HG03064 (cell line): ENCODE results near the gene KIF16B.
A peak's percentile ranks its signal among the peaks of the same experiment; 100 is the strongest.
"Not testable (repeated sequence)": the region's sequence is repeated elsewhere in the genome, so short reads cannot be mapped to it uniquely, and the experiment has no call there.

Experiments used
- ATAC-seq: cut with Tn5 transposase; IDR thresholded peaks from one replicate; pipeline ENCODE4 v1.9.1; 2021; ENCODE audit warnings: low read depth; ENCODE audit not compliant: unreplicated experiment

Gene KIF16B

GRCh38 chr20:16528078-16528477, 45.2 kb downstream of the KIF16B start:
- no peak for ATAC-seq

DNA sequence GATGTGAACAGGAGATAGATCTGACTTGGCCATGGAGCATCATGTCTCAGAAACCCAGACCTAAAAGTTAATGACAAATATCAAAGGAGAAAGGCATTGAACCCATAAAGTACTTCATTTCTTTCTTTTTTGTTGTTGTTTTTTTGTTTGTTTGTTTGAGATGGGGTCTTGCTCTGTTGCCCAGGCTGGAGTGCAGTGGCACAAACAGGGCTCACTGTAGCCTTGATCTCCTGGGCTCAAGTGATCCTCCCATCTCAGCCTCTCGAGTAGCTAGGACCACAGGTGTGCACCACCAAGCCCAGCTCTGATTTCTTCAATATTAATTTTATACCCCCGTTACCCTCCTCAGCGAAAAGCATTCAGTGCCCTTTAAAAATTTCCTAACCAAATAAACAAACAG, 45.8 kb downstream of the KIF16B start:
- ATAC-seq, result no peak

- ATAC-seq, result no peak
Observed at GRCh38 chr20:16526433-16527380, 46.5 kb downstream of the KIF16B start.

DNA sequence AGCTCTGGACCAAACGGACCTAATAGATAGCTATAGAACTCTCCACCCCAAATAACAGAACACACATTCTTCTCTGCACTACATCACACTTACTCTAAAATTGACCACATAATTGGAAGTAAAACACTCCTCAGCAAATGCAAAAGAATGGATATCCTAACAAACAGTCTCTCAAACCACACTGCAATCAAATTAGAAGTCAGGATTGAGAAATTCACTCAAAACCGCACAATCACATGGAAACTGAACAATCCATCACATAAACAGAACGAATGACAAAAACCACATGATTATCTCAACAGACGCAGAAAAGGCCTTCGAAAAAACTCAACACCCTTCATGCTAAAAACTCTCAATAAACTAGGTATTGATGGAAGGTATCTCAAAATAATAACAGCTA, 50.6 kb downstream of the KIF16B start:
- not testable (repeated sequence) for ATAC-seq

GRCh38 chr20:16520154-16520553, 53.1 kb downstream of the KIF16B start:
- no peak for ATAC-seq

- not testable (repeated sequence) for ATAC-seq
Observed at GRCh38 chr20:16519673-16520072, 53.6 kb downstream of the KIF16B start.

DNA sequence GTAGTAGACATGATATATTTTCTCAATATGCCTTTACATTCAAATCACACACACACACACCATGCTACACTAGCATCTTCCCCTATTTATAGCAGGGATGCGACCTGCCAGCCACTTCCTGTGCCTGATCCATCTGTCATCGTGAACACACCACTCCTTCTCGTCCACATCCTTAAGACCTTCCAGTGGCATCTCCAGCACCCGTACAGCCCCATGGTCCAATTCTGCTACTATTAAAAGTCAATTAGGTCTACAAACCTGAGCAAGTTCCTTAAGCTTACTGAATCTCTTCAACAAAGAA, 54.5 kb downstream of the KIF16B start:
- ATAC-seq, result no peak

- no peak for ATAC-seq
Observed at GRCh38 chr20:16517946-16518783, 55.1 kb downstream of the KIF16B start.

DNA sequence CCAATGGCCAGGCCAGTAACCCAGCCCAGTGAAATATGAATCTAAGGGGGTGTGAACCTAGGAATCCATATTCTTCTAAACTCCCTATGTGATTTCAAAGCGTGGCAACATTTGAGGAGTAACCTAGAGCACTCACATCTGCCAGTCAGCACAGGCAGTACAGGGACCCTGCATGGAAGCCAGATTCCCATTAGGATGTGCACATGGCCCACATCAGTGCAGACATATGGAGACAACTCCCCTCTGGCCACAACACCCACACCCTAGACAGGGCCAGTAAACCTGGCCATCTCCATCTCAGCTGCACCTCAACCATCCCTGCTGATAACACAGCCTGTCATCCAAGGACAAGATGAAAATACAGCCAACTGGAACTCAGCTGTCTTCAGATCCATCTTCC, 56.5 kb downstream of the KIF16B start:
- ATAC-seq, result no peak

GRCh38 chr20:16515046-16515445, 58.2 kb downstream of the KIF16B start:
- no peak for ATAC-seq

- no peak for ATAC-seq
Observed at GRCh38 chr20:16514140-16514539, 59.1 kb downstream of the KIF16B start.

DNA sequence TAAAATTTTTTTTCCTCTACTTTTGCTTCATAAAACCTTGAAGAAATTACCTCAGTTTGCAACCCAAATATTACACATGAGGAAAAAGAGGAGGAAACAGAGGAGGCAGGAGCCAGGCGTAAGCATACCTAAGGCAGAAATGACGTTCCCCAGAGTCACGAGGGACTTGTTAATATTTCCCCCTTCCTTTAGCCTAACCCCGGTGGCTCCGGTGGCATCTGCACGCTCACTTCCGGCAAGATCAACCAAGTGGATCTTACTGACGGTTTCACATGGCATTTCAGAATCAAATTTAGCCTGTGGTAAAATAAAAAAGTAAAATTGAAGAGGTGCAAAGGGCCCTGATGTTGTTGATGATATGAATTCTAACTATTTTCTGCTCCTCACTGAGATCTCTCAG, 67.4 kb downstream of the KIF16B start:
- ATAC-seq, result peak; percentile 69

GRCh38 chr20:16501301-16501700, 71.9 kb downstream of the KIF16B start:
- no peak for ATAC-seq

GRCh38 chr20:16500197-16500596, 73.1 kb downstream of the KIF16B start:
- no peak for ATAC-seq

DNA sequence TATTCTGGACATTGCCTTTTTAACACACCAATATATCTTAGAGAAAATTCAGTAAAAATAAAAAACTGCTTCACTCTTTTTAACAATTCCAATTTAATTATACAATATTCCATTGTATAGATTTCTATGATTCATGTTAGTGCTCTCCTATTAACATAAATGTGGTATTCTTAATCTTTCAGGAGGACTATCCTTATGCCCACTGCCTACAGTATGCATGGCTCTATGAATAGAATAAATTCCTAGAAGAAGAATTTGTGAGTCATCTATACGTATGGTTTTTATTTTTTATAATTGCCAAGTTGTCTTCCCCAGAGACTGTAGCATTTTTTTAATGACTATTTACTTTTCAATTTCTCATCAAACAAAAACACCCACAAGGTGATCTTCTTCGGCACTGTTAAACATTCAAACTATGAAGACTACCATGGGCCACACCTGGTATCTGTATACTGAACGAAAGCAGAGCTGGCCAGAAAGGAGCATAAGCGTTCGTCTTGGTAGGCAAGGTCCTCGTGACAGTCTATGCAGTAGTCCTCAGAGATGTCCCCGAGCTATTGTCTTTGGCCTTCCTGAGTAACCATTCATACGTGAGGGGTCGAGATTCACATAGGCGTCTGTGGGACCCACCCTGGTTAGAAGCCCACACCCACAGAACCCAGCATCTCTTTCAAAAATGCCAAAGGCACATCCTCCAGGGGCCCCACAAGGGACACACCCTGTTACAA, 74.6 kb downstream of the KIF16B start:
- ATAC-seq, result no peak

- no peak for ATAC-seq
Observed at GRCh38 chr20:16497896-16498295, 75.4 kb downstream of the KIF16B start.

DNA sequence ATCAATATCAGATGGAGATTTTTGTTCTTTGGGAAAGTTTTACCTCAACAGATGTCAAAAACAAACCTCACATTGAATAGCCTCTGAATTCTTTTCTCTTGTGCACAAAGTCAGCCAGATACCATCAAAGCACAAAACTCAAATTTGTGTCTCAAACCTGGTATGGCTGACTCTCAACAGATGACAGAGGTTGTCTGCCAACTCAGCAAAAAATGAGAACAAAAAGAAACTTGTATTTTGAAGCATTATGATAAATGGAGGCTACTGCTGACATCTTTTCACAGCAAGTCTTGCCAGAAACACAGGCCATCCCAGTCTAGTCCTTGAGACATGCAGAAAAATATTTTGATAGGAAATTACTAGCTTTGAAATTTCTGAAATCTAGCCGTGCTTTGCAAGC, 79.8 kb downstream of the KIF16B start:
- no peak for ATAC-seq

GRCh38 chr20:16491294-16491905, 81.8 kb downstream of the KIF16B start:
- peak; percentile 71 for ATAC-seq

DNA sequence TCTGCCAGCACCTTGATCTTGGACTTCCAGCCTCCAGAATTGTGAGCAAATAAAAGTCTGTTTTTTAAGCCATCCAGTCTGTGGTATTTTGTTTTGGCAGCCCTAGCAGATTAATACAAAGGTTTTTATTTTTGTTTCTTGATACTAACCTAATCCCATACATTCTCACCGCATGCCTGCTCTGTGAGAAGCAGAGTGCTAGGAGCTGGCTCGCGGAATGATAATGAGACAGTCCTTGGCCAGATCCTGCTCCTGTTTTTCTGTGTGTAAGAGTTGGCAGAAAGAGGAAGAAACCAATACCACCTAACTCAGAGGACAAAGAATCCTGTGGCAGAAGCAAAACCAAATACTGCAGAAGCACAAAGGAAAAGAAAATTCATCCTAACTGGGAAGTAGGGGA, 82.6 kb downstream of the KIF16B start:
- no peak for ATAC-seq

DNA sequence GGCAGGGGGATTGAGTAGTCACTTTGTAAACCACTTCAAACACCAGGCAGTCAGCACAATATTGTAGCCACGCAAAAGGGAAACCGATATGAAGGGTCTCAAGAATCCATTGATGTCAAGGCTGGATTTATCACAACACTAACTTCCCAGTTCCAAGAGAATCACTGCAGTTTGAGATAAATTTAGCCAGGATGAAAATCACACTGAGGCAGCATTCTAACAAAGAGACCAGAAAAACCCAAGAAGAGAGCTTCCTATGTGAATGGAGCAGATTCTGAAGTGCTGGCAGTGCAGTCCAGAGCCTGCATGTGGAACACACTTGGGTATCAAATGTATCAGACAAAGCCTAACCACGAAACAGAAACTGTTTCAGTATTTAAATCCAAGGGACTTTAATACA, 84.6 kb downstream of the KIF16B start:
- ATAC-seq, result no peak

DNA sequence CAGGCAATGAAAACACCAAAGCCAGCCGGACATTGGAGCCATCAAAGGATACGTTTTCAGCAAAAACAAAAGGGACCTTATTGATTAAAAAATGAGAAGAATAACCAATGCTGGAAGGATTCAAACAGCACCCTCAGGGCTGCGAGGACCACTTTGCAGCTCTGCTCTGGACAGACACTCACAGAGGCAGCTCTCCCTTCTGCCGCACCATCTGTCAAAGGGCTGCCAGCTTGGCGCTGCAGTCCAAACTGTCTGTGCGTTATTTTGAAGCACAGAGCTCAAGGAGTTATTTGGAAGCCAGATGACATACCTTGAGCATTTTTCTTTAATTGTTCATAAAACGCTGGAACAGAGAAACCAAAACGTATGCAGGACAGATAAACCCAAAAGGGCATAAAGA, 85.2 kb downstream of the KIF16B start:
- ATAC-seq, result no peak
